ENCODE measurements around the gene STXBP5.

STXBP5 gene

DNA sequence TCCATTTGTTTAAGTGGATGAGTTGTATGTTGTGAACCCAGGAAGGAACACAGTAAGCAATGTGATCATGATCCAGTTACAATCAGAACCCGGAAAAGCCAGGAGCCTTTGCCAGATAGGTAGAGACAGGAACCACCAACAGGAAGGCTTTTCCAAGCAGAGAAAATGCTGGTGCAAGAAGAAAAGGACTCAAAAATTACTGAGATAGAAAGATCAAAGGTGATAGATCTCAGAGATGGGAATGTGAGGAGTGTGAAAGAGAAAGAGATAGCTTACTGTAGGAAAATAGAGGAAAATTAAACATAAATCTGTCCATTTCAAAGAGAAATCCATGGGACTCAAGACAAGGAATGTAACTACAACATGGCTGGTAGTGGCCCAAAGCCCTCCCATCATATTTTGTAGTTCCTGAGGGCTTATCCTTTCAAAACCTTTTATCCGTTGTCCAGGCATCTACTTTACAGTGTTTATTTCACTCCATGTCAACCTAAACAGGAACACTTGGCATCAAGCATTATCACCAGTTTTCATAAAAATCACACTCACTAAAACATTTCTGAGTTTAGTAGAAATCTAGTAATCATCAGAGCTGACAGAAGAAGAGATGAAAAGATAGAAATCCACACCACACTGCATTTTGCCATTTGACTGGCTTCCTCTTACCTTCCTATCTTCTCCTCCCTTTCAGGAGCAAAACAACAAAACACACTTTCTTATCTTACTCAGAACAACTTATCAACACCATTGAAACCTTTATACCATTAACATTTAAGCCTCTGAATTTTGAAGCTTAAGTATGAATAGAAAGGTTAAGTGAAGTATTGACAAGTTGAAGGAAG is 44.5 kb upstream of the STXBP5 start:
- TF ChIP-seq MAX (IDR thresholded peaks at IDR 0.05; ENCODE audit: low read depth, low read length) (no peak), MYC (IDR thresholded peaks at IDR 0.05; ENCODE audit: low read depth, low read length) (no peak), POLR2A (IDR thresholded peaks at IDR 0.05; ENCODE audit: extremely low read depth, insufficient read length) (no peak)
- TF ChIP-seq, protein P1, sequence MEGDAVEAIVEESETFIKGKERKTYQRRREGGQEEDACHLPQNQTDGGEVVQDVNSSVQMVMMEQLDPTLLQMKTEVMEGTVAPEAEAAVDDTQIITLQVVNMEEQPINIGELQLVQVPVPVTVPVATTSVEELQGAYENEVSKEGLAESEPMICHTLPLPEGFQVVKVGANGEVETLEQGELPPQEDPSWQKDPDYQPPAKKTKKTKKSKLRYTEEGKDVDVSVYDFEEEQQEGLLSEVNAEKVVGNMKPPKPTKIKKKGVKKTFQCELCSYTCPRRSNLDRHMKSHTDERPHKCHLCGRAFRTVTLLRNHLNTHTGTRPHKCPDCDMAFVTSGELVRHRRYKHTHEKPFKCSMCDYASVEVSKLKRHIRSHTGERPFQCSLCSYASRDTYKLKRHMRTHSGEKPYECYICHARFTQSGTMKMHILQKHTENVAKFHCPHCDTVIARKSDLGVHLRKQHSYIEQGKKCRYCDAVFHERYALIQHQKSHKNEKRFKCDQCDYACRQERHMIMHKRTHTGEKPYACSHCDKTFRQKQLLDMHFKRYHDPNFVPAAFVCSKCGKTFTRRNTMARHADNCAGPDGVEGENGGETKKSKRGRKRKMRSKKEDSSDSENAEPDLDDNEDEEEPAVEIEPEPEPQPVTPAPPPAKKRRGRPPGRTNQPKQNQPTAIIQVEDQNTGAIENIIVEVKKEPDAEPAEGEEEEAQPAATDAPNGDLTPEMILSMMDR (IDR thresholded peaks at IDR 0.05; ENCODE audit: low read depth, low read length): no peak
- peak; percentile 44 for DNase-seq (ENCODE audit: low read depth)
- peak overlapping the region; percentile 8 for H3K4me3 ChIP-seq (ENCODE audit: low read depth, low read length)

GRCh38 chr6:147160593-147160992 is 43.6 kb upstream of the STXBP5 start:
- DNase-seq (ENCODE audit: low read depth): no peak
- TF ChIP-seq MYC (IDR thresholded peaks at IDR 0.05; ENCODE audit: low read depth, low read length) (no peak), MAX (IDR thresholded peaks at IDR 0.05; ENCODE audit: low read depth, low read length) (no peak), POLR2A (IDR thresholded peaks at IDR 0.05; ENCODE audit: extremely low read depth, insufficient read length) (no peak)
- TF ChIP-seq, protein P1 (IDR thresholded peaks at IDR 0.05; ENCODE audit: low read depth, low read length): no peak
- H3K4me3 ChIP-seq (ENCODE audit: low read depth, low read length): no peak overlapping the region

- DNase-seq (ENCODE audit: low read depth): no peak
- no peak for TF ChIP-seq MYC (IDR thresholded peaks at IDR 0.05; ENCODE audit: low read depth, low read length)
- TF ChIP-seq MAX (IDR thresholded peaks at IDR 0.05; ENCODE audit: low read depth, low read length): no peak
- TF ChIP-seq POLR2A (IDR thresholded peaks at IDR 0.05; ENCODE audit: extremely low read depth, insufficient read length): no peak
- TF ChIP-seq, protein P1 (IDR thresholded peaks at IDR 0.05; ENCODE audit: low read depth, low read length): no peak
Measured at GRCh38 chr6:147161253-147161973, 42.8 kb upstream of the STXBP5 start.

DNA sequence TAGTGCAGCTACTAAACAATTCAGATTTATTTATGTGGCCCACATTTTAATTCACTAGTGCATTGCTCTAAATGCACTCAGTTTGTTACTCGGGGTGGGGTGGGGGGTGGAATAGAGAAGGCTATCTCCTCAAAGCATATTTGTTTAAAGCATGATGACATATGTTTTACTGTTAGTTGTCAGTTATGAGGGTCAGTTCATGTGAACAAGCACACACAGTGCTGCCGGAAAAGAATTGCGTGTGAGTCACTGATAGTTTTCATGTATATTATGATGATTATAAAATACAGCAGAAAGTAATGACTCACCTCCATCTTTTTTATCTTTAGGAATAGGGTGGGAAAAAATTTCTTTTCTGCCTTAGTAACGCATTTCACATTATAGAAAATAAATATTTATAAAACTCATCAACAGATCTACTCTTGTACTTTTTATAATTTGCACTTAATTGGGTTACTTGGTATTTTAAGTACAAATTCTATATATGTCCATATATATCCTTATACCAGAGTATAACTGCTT is 42.2 kb upstream of the STXBP5 start:
- TF ChIP-seq MYC (IDR thresholded peaks at IDR 0.05; ENCODE audit: low read depth, low read length) (no peak), MAX (IDR thresholded peaks at IDR 0.05; ENCODE audit: low read depth, low read length) (no peak), POLR2A (IDR thresholded peaks at IDR 0.05; ENCODE audit: extremely low read depth, insufficient read length) (no peak)
- TF ChIP-seq, protein P1 (IDR thresholded peaks at IDR 0.05; ENCODE audit: low read depth, low read length): no peak
- DNase-seq (ENCODE audit: low read depth): peak; percentile 53
- no peak overlapping the region for H3K4me3 ChIP-seq (ENCODE audit: low read depth, low read length)

More at GRCh38 chr6:147161253-147161973, 42.8 kb upstream of the STXBP5 start:
- H3K4me3 ChIP-seq (ENCODE audit: low read depth, low read length): no peak overlapping the region

GRCh38 chr6:147164761-147165160 is 39.5 kb upstream of the STXBP5 start:
- no peak for TF ChIP-seq MYC (IDR thresholded peaks at IDR 0.05; ENCODE audit: low read depth, low read length)
- TF ChIP-seq POLR2A (IDR thresholded peaks at IDR 0.05; ENCODE audit: extremely low read depth, insufficient read length): no peak
- TF ChIP-seq, protein P1 (IDR thresholded peaks at IDR 0.05; ENCODE audit: low read depth, low read length): no peak
- H3K4me3 ChIP-seq (ENCODE audit: low read depth, low read length): no peak overlapping the region
- no peak for DNase-seq (ENCODE audit: low read depth)
